ENCODE data around the gene ABCA2. TPM values are rescaled to one million over a fixed set of nuclear protein-coding genes. Genes with fewer than 3 reads are reported as not detected.

The ABCA2 gene
- total and polyA plus RNA-seq, 2 experiments from 2014 or later: 7.0 to 16.0 TPM

DNA sequence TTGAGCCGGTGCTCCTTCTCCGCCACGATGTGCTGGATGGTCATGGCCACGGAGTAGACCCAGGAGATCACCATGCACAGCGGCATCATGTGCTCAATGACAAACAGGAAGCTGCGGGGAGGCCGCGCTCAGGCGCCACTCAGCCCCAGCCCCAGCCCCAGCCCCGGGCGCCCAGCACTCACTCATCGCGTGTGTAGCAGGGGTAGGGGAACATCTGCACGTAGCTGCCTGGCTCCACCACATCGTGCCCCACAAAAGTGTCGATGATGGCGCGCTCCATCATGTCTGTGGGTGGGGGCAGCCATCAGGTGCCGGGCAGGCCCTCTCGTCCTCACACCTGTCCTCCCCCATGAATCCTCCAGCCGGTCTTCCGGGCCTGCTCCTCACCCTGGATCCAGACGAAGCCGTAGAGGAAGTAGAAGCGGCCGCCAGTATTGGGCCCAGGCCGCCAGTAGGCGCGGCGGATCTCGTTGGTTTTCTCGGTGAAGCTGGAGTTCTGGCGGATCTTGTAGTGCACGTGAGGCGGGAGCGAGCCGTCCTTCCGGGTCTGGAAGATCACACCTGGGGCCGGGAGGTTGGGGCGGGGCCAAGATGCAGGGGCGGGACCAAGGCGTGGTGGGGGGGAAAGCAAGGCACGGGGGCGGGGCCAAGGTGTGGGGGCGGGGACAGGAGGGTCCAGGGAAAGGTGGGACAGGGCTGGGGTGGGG, 10.1 kb downstream of the ABCA2 start:
- Histone ChIP-seq H2AFZ (no peak overlapping the region), H3K27ac (ENCODE audit: low read depth) (no peak overlapping the region), H3K4me2 (no peak overlapping the region), H3K9me2 (ENCODE audit: insufficient read depth) (no peaks in the 10 kb centered on the region), H4K20me1 (replicated peaks; ENCODE audit: insufficient read depth) (no peaks in the 10 kb centered on the region), H3K27me3 (ENCODE audit: insufficient read depth) (no peaks in the 10 kb centered on the region), H3K79me2 (replicated peaks; ENCODE audit: insufficient read depth) (no peaks in the 10 kb centered on the region), H3K4me1 (ENCODE audit: insufficient read depth) (peaks cover 4% of the 10 kb centered on the region; the same call in 1 of the 2 replicates), H3K4me3 (no peak overlapping the region), H3K36me3 (ENCODE audit: insufficient read depth) (no peaks in the 10 kb centered on the region), H3F3A (replicated peaks; ENCODE audit: low read depth) (0 out of 2 replicates have a peak, but pooled peaks cover 3% of the 10 kb centered on the region)
- TF ChIP-seq, protein P1, sequence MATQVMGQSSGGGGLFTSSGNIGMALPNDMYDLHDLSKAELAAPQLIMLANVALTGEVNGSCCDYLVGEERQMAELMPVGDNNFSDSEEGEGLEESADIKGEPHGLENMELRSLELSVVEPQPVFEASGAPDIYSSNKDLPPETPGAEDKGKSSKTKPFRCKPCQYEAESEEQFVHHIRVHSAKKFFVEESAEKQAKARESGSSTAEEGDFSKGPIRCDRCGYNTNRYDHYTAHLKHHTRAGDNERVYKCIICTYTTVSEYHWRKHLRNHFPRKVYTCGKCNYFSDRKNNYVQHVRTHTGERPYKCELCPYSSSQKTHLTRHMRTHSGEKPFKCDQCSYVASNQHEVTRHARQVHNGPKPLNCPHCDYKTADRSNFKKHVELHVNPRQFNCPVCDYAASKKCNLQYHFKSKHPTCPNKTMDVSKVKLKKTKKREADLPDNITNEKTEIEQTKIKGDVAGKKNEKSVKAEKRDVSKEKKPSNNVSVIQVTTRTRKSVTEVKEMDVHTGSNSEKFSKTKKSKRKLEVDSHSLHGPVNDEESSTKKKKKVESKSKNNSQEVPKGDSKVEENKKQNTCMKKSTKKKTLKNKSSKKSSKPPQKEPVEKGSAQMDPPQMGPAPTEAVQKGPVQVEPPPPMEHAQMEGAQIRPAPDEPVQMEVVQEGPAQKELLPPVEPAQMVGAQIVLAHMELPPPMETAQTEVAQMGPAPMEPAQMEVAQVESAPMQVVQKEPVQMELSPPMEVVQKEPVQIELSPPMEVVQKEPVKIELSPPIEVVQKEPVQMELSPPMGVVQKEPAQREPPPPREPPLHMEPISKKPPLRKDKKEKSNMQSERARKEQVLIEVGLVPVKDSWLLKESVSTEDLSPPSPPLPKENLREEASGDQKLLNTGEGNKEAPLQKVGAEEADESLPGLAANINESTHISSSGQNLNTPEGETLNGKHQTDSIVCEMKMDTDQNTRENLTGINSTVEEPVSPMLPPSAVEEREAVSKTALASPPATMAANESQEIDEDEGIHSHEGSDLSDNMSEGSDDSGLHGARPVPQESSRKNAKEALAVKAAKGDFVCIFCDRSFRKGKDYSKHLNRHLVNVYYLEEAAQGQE (IDR thresholded peaks at IDR 0.05; ENCODE audit: unreplicated experiment): no peak
- TF ChIP-seq JUNB (IDR thresholded peaks at IDR 0.05; ENCODE audit: unreplicated experiment) (no peak), POLR2AphosphoS5 (IDR thresholded peaks at IDR 0.05; ENCODE audit: low read depth) (no peak)
- H3K4me3 Mint-ChIP-seq: no peak overlapping the region
- peaks cover 7% of the 10 kb centered on the region for H3K27me3 Mint-ChIP-seq (ENCODE audit: insufficient read depth, low read depth, poor library complexity)
- DNase-seq (ENCODE audit: low spot score) (peak; percentile 65), ATAC-seq (peak; percentile 3; the same call in 2 of the 3 replicates)
- peaks cover 2% of the 10 kb centered on the region; the same call in 1 of the 3 replicates for H3K36me3 Mint-ChIP-seq (ENCODE audit: low read depth)
- H3K9me3 Mint-ChIP-seq: no peaks in the 10 kb centered on the region
- H3K27ac Mint-ChIP-seq: no peak overlapping the region
- no peaks in the 10 kb centered on the region; the same call in 2 of the 3 replicates for H3K4me1 Mint-ChIP-seq

GRCh38 chr9:137017071-137017470, 11.0 kb downstream of the ABCA2 start:
- H3K4me2 ChIP-seq: no peak overlapping the region
- no peak overlapping the region for H3K4me3 ChIP-seq
- no peak overlapping the region for H3K27ac ChIP-seq (ENCODE audit: low read depth)
- Mint-ChIP-seq H3K36me3 (ENCODE audit: low read depth) (peaks cover 2% of the 10 kb centered on the region; the same call in 1 of the 3 replicates), H3K4me1 (no peaks in the 10 kb centered on the region; the same call in 2 of the 3 replicates), H3K9me3 (no peaks in the 10 kb centered on the region), H3K27ac (no peak overlapping the region), H3K4me3 (no peak overlapping the region), H3K27me3 (ENCODE audit: insufficient read depth, low read depth, poor library complexity) (peaks cover 6% of the 10 kb centered on the region)
- DNase-seq (ENCODE audit: low spot score) (no peak), ATAC-seq (no peak)
- no peak overlapping the region for H2AFZ ChIP-seq
- no peaks in the 10 kb centered on the region for H3K4me1 ChIP-seq (ENCODE audit: insufficient read depth)
- H3F3A ChIP-seq (replicated peaks; ENCODE audit: low read depth): no peaks in the 10 kb centered on the region
- H3K27me3 ChIP-seq (ENCODE audit: insufficient read depth): no peaks in the 10 kb centered on the region
- no peaks in the 10 kb centered on the region for H3K9me2 ChIP-seq (ENCODE audit: insufficient read depth)
- no peaks in the 10 kb centered on the region for H3K79me2 ChIP-seq (replicated peaks; ENCODE audit: insufficient read depth)
- H4K20me1 ChIP-seq (replicated peaks; ENCODE audit: insufficient read depth): no peaks in the 10 kb centered on the region
- H3K36me3 ChIP-seq (ENCODE audit: insufficient read depth): no peaks in the 10 kb centered on the region
- TF ChIP-seq, protein P1 (IDR thresholded peaks at IDR 0.05; ENCODE audit: unreplicated experiment): no peak
- TF ChIP-seq POLR2AphosphoS5 (IDR thresholded peaks at IDR 0.05; ENCODE audit: low read depth): no peak
- no peak for TF ChIP-seq STAT1 (IDR thresholded peaks at IDR 0.05; ENCODE audit: unreplicated experiment)
- TF ChIP-seq, protein P2, sequence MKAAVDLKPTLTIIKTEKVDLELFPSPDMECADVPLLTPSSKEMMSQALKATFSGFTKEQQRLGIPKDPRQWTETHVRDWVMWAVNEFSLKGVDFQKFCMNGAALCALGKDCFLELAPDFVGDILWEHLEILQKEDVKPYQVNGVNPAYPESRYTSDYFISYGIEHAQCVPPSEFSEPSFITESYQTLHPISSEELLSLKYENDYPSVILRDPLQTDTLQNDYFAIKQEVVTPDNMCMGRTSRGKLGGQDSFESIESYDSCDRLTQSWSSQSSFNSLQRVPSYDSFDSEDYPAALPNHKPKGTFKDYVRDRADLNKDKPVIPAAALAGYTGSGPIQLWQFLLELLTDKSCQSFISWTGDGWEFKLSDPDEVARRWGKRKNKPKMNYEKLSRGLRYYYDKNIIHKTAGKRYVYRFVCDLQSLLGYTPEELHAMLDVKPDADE (IDR thresholded peaks at IDR 0.05): no peak
- no peak for TF ChIP-seq ZNF331 (CRISPR knock-in tag; IDR thresholded peaks at IDR 0.05; ENCODE audit: low read depth)
